ENCODE measurements around the gene AADACL3.
"Not testable (repeated sequence)": the region's sequence is repeated elsewhere in the genome, so short reads cannot be mapped to it uniquely, and the experiment has no call there.

Gene AADACL3, protein sequence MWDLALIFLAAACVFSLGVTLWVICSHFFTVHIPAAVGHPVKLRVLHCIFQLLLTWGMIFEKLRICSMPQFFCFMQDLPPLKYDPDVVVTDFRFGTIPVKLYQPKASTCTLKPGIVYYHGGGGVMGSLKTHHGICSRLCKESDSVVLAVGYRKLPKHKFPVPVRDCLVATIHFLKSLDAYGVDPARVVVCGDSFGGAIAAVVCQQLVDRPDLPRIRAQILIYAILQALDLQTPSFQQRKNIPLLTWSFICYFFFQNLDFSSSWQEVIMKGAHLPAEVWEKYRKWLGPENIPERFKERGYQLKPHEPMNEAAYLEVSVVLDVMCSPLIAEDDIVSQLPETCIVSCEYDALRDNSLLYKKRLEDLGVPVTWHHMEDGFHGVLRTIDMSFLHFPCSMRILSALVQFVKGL

GRCh38 chr1:12715896-12716437 is at the start of gene AADACL3:
Gene AADACL3 (plus strand): TSS chr1:12716110. CDS start chr1:12716177, 67 bp downstream.
- no peak for DNase-seq (ENCODE audit: low read depth)

GRCh38 chr1:12666141-12666735 is 49.7 kb upstream of the AADACL3 start:
- DNase-seq (ENCODE audit: low read depth) = no peak

DNA sequence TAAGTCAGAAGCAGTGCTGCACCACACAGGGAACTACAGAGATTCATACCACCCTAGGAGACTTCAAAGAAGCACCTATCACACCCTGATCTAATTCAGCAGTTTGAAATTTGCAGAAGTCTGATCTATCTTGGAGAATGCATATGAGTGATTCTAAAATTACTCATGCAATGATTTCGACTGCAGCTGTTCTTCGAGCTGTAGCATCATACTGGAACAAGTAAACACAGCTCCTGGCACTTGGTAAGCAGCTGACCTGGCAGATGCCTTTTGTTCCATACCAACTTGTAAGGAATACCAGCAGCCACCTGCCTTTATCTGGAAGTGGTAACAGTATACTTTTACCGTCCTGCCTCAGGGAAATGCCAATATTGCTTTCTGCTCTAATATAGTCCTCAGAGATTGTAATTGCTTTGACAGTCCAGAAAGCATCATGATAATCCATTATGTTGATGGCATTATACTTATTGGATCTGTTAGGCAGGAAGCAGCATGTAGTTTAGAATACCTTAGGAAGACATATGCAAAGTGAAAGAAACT is 46.3 kb upstream of the AADACL3 start:
- no peak for DNase-seq (ENCODE audit: low read depth)

- DNase-seq (ENCODE audit: low read depth) = no peak
Observed at GRCh38 chr1:12674358-12674757, 41.6 kb upstream of the AADACL3 start.

DNA sequence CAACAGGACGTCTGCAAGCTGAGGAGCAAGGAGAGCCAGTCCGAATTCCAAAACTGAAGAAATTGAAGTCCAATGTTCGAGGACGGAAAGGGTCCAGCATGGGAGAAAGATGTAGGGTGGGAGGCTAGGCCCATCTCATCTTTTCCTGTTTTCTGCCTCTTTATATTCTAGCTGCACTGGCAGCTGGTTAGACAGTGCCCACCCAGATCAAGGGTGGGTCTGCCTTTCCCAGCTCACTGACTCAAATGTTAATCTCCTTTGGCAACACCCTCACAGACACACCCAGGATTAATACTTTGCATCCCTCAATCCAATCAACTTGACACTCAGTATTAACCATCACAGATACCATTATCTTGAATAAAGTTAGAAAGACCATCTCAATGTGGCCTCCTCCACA is 39.8 kb upstream of the AADACL3 start:
- DNase-seq (ENCODE audit: low read depth) = not testable (repeated sequence)

- DNase-seq (ENCODE audit: low read depth) = no peak
Observed at GRCh38 chr1:12677565-12677964, 38.3 kb upstream of the AADACL3 start.

DNA sequence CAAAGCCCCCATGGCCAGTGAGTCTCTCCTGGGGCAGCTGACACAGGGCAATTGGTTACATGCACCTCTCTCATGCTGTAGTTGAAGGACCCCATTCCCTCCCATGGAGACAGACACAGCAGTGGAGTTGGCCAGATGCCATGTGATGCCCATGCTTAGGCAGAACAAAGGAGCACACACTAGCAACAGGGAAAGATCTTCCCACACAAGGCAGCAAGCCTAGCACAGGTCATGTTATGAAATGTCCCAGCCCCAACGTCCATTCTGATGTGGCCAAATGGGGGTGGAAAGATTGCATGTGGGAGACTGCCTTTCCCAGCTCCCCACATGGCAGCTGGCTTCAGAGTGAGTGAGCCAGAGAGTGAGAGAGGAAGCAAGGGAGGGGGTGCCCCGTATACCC is 37.6 kb upstream of the AADACL3 start:
- no peak for DNase-seq (ENCODE audit: low read depth)

DNA sequence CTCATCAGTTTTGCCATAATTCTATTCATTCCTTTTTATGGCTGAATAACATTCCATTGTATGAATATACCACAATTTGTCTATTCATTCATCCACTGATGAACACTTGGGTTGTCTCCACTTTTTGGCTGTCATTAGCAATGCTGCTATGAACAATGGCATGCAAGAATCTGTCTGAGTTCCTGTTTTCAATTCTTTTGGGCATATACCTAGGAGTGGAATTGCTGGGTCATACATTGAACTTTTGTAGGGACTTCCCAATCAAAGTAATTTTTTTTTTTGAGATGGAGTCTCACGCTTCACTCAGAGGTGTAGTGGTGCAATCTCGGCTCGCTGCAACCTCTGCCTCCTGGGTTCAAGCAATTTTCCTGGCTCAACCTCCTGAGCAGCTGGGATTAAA is 37.1 kb upstream of the AADACL3 start:
- DNase-seq (ENCODE audit: low read depth) = no peak

DNA sequence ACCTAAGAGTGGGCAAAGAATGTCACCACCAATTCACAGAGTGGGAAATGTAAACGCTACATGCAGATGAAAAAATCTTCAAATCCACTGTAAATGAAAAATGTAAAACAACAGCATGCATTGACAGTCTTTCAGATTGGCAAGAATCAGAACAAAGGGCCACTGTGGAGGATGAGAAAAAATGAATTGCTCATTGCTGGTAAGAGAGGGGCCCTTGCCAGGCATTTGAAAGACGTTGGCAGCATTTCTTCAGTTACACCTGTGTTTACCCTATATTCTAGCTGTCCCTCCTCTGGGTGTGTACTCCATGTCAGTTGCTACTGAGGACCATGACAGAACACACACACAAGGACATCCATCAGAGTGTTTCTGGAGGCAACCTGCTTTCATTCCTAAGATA is 25.8 kb upstream of the AADACL3 start:
- DNase-seq (ENCODE audit: low read depth) = no peak

DNA sequence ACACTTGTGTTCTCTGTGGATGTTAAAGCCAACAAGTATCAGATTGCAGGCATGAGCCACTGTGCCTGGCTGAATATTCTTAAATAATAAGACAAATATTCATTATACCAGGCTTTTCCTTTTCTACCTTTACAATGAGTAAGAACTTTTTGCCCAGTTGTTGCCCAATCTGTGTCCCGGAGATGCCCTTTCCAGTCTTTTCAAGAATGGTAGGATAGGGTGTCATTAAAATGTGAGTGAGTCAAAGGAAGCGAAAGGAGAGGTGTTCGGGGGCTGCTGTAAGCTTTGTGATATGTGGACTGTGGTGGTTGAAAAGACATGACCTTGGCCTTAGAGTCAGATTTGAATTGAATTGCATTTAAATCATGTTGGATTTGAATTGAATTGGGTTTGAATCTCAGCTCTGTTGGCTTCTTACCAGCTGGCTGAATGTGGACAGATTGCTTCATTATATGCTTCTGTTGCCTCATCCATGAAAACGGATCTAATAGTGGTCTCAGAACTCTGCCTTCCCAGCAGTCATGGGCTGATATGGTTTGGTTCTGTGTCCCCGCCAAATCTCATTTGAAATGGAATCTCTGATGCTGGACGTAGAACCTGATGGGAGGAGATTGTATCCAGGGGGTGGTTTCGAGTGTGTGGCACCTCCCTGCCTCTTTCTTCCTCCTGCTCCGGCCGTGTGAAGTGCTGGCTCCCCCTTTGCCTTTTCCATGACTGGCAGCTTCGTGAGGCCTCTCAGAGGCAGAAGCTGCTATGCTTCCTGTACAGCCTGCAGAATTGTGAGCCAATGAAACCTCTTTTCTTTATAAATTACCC is 22.7 kb upstream of the AADACL3 start:
- peak; percentile 22 for DNase-seq (ENCODE audit: low read depth)

GRCh38 chr1:12696658-12697057 is 19.3 kb upstream of the AADACL3 start:
- DNase-seq (ENCODE audit: low read depth) = no peak

GRCh38 chr1:12697397-12697796 is 18.5 kb upstream of the AADACL3 start:
- DNase-seq (ENCODE audit: low read depth) = peak; percentile 28

- no peak for DNase-seq (ENCODE audit: low read depth)
Observed at GRCh38 chr1:12703821-12704451, 12.0 kb upstream of the AADACL3 start.

DNA sequence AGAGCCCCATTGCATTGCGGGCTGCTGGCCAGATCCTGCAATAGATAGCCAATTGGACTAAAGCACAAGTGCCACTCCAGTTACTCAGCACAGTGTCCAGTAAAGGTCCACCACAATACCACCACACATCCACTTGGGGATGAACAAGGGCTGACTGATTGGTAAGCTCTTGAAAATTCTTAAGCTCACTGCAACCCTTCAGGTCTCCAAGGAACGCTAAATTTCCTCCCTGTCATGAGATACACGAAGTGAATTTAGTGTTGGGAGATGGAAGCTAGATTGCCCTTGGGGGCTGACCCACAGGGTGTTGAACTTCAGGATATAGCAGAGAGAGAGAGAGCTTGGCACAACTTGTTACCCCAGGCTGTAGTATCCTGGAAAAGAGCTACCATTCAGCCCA is 9.8 kb upstream of the AADACL3 start:
- DNase-seq (ENCODE audit: low read depth) = peak; percentile 11

DNA sequence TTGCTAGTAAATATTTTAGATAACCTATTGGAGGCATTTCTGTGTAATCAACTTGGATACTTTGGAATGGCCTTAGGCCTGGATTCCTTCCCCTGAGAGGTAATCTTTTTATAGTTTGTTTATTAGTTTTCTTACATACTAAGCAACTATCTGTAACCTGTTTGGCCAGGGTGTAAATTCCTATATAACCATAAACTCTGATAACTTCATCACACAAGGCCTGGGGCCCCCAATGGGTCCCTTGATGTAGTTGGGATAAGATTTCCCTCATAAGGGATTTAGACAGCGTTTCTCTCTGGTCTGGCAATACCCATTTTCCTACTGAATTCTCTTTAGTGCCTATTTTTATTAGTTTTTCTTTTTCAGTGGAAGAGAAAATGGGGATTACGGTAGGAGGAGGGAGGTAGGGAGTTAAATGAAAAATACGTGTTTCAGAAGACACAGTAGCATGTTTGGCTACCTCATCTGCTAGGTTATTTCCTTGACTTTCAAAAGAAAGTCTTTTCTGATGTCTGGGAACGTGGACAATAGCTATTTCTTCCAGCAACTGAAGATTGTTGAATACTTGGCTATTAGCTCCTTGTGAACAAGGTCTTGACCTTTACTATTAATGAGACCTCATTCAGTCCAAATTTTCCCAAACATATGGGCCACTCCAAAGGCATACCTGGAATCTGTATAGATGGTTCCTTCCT is 7.4 kb upstream of the AADACL3 start:
- DNase-seq (ENCODE audit: low read depth) = no peak

GRCh38 chr1:12709091-12709491 is 6.8 kb upstream of the AADACL3 start:
- peak; percentile 6 for DNase-seq (ENCODE audit: low read depth)

- DNase-seq (ENCODE audit: low read depth) = peak; percentile 12
Observed at GRCh38 chr1:12709696-12710095, 6.2 kb upstream of the AADACL3 start.

DNA sequence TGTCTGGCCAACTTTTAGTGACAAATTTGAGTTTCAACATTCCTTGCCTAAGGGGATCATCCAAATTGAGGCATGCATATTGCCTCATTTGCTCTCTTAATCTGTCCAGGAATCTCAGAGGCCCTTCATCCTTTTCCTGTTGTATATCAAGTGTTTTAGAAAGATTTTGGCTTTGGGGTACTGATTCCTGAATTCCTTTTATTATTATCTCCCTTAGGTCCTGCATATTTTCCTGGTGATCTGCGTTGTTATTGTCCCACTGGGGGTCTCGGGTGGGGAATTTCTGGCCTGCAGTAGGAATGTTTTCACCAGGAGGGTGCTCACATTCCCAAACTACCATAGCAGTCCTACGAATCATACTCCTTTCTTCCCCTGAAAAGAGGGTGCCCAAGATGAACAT is 4.4 kb upstream of the AADACL3 start:
- no peak for DNase-seq (ENCODE audit: low read depth)

DNA sequence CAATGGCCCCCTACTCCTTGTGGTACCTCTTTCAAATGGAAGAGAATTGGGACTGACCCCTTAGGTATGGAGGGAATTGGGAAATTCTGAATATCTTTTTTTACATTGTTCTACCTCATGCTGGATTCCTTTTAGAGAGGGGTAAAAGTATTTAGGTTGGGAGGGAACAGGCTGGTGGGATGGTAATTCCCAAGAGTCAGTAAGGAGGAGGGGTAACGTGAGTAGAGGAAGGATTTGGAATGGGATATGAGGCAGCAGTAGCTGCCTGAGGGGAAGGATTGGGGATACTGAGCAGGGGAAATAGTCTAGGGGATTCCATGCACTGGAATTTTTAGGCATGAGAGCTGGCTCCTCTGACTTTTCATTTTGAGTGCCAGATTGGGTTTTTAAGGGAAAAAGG is 3.8 kb upstream of the AADACL3 start:
- DNase-seq (ENCODE audit: low read depth) = no peak

DNA sequence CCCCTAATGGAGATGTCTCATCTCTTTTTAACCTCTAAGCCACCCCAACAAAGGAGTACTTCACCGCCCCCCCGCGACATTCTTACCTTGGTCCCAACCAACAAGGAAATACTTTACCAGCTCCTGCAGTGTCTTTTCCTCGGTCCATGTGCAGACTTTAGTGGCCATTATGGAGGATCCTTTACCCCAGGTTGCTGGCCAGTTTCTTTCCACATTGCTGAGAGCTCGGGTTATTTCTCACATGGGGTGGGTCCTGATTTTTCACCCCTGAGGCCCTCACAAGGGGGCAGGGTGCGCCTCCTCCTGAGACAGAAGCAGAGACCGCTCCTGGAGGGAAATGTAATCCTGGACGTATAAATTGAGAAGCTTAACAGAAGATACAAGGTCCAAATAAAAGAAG is 3.0 kb upstream of the AADACL3 start:
- no peak for DNase-seq (ENCODE audit: low read depth)

- not testable (repeated sequence) for DNase-seq (ENCODE audit: low read depth)
Observed at GRCh38 chr1:12713651-12714050, 2.3 kb upstream of the AADACL3 start.

Data from stromal cell of bone marrow (primary cell).